Suprapubic skin (tissue), 4 donors: ENCODE measurements around the gene KRTAP5-11.

ENCODE experiments used
- CTCF ChIP-seq, 2 donors: fragments of 200-600 bp in 1 of 2; fragments of 450-650 bp in 1 of 2; sonication (generic) in 1 of 2; IDR thresholded peaks; one replicate each; pipeline ENCODE4 v1.5.1; 2016 to 2019; ENCODE audit warnings: antibody characterized with exemption in 2 of 2, mild to moderate bottlenecking in 1 of 2, moderate library complexity in 1 of 2
- EP300 ChIP-seq: sonication (generic); formaldehyde crosslinking; IDR thresholded peaks from one replicate; pipeline ENCODE4 v1.6.1; 2017; ENCODE audit warnings: antibody characterized with exemption
- POLR2A ChIP-seq, 2 donors: fragments of 450-650 bp; IDR thresholded peaks; one replicate each; pipeline ENCODE4 v1.6.1; 2017; ENCODE audit warnings: antibody characterized with exemption in 2 of 2, mild to moderate bottlenecking in 2 of 2, moderate library complexity in 2 of 2
- POLR2AphosphoS5 ChIP-seq, 3 donors: sonication (generic); formaldehyde crosslinking; IDR thresholded peaks; one replicate each; pipeline ENCODE4 v1.6.1; 2017; ENCODE audit warnings: antibody characterized with exemption in 3 of 3

GRCh38 chr11:71572811-71573210 is 9.9 kb downstream of the KRTAP5-11 start:
- no peak for TF ChIP-seq CTCF (IDR thresholded peaks at IDR 0.05)
- no peak for TF ChIP-seq EP300
- TF ChIP-seq POLR2A (IDR thresholded peaks at IDR 0.05), result no peak
- no peak for TF ChIP-seq POLR2AphosphoS5 (IDR thresholded peaks at IDR 0.05)
